ENCODE measurements around the gene RTN4RL2.

- TF ChIP-seq CTCF (IDR thresholded peaks at IDR 0.05; ENCODE audit: insufficient read depth, low read length, poor library complexity, severe bottlenecking) = no peak
- no peak for TF ChIP-seq EZH2phosphoT487 (conservative IDR thresholded peaks at IDR 0.05; ENCODE audit: low read length)
Measured at GRCh38 chr11:57487021-57487778, 26.9 kb downstream of the RTN4RL2 start.

Measured in SU-DHL-6 (cell line).